HG03045 (cell line): ENCODE data around the gene ITGA11.

Experiments used
- ATAC-seq: cut with Tn5 transposase; IDR thresholded peaks from one replicate; pipeline ENCODE4 v1.9.1; 2021; ENCODE audit warnings: mild to moderate bottlenecking, moderate library complexity; ENCODE audit not compliant: unreplicated experiment

Gene ITGA11

DNA sequence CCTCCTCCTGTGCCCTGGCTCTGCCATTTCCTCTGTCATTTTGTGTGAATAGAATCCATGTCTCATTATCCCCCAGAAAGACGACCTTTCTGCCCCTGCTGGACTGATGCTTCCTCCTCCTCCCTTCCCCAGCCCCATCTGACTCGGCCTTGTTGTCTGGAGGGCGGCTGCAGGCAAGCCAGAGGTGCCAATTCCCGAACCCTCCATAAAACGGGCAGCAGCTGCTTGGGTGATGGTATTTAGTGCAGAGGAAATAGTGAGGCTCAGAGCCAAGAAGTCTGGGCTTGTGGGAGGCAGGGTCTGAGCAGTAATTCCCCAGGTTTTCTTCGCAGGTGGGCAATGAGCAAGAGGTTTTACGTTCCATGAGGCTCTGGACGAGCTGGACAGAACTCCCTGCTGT lies 71.2 kb downstream of the ITGA11 start:
- no peak for ATAC-seq

GRCh38 chr15:68356778-68357177 lies 75.2 kb downstream of the ITGA11 start:
- no peak for ATAC-seq

GRCh38 chr15:68354923-68355322 lies 77.0 kb downstream of the ITGA11 start:
- ATAC-seq: no peak

- no peak for ATAC-seq
These were observed 77.7 kb downstream of the ITGA11 start for GRCh38 chr15:68354268-68354667.

- no peak for ATAC-seq
These were observed 78.4 kb downstream of the ITGA11 start for GRCh38 chr15:68353421-68354135.

DNA sequence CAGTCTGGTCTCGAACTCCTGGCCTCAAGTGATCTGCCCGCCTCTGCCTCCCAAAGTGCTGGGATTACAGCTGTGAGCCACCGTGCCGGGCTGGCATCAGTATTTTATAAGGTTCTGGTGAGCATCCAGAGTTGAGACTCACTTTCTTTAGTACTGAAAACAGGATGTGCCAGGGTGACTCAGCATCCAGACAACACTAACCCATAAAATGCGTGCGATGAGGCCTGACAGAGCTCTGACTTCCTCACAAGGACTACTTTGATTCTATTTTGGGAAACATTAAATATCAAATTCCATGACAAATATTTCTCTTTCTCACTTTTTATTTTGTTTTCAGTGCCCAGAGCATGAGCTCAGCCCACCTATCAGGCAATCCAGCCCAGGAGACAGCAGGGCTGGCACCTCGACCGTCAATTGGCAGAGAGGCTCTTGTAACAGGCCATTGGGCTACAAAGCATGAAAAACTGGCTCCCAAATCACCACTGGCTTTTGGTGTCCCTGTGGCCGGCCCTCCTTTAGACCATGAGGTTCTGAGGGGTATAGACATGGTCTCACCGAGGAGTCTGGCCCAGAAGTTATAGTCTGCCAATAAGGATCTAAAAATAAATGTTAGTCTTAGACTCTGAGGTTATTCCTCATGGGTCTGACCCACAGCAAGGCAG lies 79.4 kb downstream of the ITGA11 start:
- ATAC-seq: no peak

DNA sequence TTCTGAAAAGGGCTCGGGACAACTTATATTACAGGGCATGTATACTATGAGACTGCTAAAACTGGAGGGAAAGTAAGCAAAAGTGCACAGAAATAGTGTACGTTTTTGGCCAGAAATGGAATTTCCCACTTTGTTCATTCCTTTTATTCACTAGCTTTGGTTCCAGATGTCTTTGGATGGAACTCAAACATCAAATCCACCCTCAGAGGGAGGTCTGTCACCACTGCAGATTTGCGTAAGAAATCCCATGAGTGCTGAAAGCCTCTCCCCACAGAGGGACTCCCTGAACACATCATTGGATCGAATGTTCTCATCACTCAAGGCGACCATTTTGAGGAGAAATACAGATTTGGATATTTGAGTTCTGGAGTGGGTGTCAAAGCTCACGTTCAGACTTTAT lies 82.8 kb downstream of the ITGA11 start:
- ATAC-seq: no peak

DNA sequence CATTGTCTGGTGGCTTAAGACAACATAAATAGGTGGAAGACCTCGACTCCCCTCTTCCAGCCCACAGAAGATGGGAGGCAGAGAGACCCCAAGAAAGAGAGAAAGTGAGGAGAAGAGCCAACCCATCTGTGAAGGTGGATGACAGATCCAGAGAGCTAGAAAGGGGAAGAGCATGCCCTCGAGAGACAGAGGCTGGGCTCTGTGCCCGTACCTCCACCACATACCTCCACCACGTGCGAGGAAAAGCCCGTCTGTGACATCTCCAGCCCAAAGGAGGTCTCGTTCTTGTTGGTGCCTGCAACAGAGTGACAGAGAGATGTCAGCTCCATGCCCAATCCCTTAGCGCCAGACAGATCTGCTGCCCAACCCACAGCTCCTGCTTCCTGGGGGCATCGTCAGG lies 83.4 kb downstream of the ITGA11 start:
- ATAC-seq: no peak

- ATAC-seq: no peak
These were observed 83.9 kb downstream of the ITGA11 start for GRCh38 chr15:68348081-68348480.

DNA sequence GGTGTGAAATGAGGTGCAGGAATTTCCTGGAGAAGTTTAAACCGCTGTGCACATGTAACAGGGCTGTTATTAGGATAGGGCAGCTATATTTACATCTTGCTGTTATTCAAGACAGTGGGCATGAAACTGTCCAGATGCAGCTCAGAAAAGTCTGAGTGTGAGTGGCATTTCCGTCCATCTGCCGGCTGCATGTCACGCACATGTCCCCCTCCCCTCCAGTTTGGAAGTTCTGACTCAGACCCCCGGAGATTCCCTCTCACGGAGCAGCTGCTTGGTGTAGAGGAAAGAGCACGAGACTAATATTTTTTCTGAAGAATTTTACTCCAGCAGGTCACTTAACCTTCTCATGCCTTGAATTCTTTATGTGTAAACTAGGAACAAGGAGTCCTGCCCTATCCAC lies 84.6 kb downstream of the ITGA11 start:
- no peak for ATAC-seq

DNA sequence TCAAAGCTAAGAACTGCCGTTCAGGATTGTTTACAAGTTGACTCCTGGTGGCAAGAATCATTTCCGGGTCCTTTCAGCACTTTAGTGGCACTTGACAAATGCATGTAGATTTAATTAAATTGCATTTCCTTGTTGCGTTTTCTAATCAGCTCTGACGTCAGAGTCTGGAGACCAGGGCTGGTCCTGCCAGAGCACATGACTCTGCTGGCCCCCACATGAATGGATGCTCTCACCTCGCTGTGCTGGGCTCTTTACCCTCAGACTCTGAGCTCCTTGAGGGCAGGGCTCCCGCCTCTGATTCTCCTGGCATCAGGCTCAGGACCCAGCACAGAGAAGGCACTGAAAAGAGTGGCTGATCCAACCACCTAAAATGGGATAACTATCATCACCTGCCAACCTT lies 85.0 kb downstream of the ITGA11 start:
- no peak for ATAC-seq

DNA sequence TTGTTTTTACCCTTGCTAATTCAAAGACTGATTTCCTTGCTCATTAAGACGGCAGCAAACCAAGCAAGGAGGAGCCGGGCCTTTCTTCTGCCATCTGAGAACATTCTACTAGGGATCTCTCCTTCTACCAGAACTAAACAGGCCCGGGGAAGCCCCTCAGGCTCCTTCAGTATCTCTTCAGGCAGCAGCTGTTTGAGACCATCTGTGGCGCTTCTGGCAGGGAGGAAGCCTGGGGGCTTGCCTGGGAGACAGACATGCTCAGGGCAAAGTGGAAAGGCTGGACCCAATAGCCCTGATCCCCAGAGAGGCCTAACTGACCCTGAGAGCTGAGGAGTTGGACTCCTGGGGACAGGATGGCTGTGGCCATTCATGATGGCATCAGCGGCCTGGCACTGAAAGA lies 86.5 kb downstream of the ITGA11 start:
- ATAC-seq: no peak

DNA sequence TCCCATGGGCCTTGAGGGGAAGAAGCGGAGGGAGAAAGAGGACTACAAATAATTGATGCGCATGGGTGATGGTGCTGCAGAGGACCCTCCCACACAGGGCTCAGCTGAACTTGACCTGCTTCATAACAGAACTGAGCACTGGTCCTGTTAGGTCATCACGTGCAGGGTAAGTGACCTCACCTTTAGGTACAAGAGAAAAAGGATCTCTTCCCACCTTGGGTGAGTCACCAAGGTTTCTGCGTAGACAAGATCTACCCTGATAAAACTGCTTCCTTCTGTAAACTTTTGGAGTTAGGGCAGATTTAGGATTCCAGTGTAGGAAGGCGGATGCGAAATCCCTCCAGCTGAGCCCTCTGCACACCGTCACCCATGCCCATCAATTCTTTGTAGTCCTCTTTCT lies 87.4 kb downstream of the ITGA11 start:
- ATAC-seq: no peak

DNA sequence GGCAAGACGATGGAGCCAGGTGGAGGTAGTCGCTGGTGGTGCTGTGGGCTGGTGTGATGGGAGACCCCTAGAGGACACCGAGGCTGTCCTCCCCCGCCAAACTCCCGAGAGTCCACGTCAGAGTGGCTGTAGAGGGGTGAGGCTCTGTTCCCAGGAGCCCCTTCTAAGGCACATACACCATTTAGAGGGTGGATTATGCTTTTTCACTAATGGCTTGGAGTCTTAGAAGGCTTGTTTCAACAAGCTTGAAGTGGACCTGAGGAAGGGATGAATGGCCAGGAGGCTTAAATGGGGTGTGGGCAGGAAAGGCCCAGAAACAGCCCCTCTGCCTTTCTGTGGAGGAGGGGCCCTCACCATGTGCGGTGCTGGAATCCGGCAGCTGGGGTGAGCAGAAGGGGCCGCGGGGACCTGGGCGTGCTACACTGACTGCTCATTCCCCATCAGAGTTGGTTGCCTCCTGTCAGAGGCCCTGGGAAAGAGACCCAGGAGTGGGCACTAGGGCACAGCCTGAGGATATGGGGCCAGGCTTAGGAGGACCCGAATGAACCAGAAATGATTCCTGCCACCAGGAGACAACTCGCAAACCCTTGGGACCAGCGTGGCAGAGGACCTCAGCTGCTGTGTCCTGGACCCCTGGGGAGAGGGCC lies 88.3 kb downstream of the ITGA11 start:
- no peak for ATAC-seq

GRCh38 chr15:68341760-68342725 lies 89.9 kb downstream of the ITGA11 start:
- ATAC-seq: no peak

DNA sequence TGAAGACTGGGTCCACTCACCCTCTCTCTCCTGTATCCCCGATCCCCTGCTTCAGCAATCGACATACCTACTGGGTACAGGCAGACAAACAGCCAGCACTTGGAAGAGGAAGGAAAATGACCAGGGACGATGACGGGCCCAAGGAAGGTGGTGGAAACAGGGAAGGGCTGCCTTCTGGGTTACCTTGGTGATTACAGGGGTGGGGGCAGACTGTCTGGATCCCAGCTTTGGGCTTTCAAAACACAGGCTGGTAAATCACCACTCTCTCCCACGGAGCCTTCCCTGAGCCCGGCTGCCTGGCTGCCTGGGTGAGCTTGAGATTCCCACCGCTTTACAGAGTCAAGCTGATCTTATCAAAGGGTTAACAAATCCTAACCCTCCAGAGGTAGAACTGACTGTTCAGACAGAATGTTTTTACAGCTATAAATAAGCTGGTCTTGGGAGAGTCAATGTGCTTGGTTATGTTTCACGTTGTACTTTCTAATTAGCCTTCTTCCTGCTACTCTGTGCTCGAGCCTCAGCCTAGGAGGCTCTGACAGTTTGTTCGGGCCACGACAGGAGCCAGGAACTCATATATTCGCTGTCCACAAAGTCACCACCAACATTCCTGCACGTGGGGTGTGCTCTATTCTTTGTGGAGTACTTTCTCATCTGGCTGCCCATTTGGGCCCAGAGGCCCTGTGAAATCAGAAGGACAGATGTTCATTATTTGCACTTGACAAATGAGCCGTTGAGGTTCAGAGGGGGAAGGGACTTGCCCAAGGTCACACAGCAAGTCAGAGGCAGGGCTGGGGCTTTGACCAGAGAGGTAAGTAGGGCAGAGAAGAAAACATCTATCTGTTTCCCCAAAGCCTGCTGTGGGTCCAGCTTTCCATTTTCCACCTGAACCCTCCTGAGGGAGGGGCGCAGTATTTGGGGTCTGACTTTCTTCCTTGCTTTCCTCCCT lies 91.0 kb downstream of the ITGA11 start:
- no peak for ATAC-seq

DNA sequence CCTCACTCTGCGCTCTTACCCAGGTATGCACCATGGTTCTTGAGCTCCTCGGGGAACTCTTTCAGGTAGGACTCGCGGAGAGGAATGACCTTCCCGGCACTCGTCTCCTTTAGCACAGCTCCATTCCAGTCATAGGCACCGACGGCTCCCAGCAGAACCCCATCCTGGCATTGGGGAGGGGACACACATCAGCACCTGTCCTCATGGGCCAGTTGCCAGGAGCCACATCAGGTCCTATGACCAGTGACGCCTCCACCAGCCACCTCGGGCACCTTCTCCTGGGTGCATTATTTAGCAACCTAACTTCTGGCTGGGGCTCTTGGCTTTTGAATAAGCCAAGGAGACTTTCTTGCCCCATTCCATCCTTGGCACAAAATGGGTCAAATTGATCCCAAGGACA lies 92.5 kb downstream of the ITGA11 start:
- no peak for ATAC-seq

GRCh38 chr15:68337826-68338225 lies 94.1 kb downstream of the ITGA11 start:
- no peak for ATAC-seq

GRCh38 chr15:68336516-68336915 lies 95.4 kb downstream of the ITGA11 start:
- no peak for ATAC-seq

- no peak for ATAC-seq
These were observed 96.3 kb downstream of the ITGA11 start for GRCh38 chr15:68335655-68336054.
